GM18517 (cell line): Measurements from ENCODE around the gene SELENBP1.

Experiments used
- ATAC-seq: cut with Tn5 transposase; IDR thresholded peaks from one replicate; pipeline ENCODE4 v1.9.1; 2021; ENCODE audit warnings: mild to moderate bottlenecking, moderate library complexity; ENCODE audit not compliant: unreplicated experiment

SELENBP1 gene

GRCh38 chr1:151346082-151346768 is 26.3 kb downstream of the SELENBP1 start:
- ATAC-seq: no peak

DNA sequence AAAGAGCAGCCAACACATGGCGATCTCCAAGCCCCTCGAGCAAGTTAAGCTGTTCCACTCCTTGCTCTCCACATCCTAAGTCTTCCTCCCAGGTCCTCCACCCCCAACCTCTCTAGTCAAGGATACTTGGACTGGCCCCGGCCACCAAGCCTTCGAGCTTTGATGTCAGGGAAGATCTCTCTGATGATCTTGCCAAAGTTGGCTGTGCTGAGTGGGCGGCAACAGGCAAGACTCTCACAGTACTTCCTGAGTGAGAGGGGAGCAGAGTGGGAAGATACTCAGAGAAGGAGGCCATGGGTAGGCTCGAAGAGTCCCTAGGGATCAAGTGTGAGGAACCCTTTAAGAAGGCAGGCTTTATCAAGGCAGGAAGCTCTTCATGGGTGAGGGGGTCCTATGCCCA is 28.2 kb downstream of the SELENBP1 start:
- ATAC-seq: no peak

- ATAC-seq: no peak
Measured at GRCh38 chr1:151343587-151343986, 28.9 kb downstream of the SELENBP1 start.

DNA sequence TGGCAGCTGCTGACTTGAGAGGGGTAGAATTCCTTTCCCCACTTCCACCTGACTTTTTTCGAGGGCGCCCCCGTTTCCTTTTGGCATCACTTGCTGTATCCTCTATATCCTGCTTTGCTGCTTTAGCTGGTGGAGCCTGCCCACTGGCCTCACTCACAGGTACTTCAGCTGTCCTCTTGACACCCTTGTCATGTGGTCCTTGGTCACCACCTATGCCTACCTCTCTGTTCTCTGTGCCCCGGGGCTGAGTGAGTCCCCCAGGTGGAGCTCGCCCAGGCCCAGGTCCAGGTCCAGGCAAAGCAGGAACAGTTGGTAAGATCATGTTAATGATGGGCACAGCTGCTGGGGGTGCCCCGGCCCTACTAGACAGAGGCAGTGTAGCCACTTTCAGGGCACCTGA is 29.9 kb downstream of the SELENBP1 start:
- no peak for ATAC-seq

DNA sequence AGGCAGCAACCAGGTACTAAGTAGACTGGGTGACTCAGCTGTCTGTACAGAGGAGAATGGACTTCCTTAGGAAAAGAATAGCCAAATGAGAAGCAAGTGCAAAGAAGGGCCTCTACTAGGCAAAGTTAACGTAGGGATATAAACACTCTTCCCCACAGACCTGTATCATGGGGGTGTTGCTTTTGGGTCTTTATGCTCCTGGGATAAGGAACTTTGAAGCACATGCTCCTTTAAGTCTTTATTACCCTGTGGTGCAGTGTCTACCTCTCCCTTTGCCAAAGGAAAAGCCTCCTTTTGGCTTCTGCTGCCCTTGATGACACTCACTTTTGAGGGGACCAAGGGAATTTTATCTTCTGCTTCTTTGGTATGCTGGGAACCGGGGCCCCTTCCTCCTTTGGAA is 30.5 kb downstream of the SELENBP1 start:
- ATAC-seq: no peak

DNA sequence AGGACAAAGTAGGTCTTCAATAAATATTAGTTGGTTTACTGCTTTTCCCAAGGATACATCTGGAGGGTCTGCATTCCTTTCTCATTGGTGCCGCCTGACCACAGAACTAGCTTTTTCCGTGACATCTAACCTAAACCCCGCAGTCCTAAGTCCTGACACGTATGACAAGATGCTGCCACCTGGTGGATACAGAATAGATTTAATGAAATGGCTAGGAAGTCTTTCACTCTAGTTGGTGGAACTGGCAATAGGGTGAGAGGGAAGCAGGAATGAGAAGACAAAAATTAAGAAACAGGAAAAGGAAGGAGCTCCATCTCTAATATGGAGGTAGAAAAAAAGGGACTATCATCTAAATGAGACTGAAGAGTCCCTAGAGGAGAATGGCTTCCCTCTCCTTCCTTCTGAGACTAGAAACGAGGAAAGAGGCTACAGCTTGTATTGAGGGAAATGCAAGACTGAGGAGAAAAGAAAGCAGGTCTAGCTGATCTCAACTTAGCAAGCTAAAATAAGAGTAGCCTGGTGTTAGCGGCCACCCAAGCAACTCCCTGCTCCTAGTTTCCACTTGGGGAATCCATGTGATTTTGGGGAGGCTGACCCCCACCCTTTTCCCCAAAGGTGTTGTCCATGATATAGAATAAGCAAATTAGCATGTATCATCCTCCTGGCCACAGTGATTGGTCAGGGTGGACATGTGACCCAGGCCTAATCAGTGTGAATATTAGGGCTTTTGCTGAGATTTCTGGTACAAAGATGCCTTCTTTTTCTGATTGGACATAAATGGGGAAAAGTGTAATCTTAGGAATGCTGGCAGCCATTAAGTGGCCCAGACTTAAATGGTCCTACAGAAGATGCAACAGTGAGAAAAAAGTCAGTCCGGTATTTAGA is 31.4 kb downstream of the SELENBP1 start:
- peak; percentile 46 for ATAC-seq

GRCh38 chr1:151336556-151336955 is 35.9 kb downstream of the SELENBP1 start:
- ATAC-seq: no peak

- no peak for ATAC-seq
Measured at GRCh38 chr1:151334822-151335221, 37.7 kb downstream of the SELENBP1 start.

DNA sequence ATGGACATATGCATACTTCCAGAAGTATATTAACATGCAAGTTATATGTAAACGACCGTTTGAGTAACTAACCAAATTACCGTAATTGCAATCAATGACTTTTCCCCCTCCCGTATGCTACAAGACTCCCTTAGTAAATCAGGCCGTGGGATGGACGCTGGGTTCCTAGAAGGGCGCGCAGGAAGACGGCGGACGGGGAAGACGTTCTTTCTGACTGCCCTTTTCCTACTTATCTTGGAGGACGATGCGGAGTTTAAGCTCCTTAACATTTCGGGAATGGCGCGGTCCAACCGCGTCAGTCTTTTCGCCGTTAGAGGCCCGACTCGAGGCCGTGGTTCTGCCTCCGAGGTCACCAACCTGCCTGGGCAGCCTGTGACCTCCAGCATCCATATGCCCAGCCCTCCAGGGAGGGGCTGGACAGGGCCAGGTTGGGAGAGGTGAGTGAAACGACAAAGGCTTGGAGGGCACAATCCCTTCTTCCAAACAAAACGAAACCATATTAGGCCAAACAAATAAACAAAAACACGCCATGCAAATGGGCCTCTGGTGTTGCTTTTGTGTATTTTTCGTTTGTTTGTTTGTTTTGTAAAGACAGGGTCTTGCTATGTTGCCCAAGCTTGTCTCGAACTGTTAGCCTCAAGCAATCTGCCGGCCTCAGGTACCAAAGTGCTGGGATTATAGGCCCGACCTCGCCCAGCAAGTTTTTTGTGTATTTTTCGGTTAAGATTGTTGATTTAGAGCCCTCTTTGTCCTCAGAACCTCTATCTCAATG is 44.4 kb downstream of the SELENBP1 start:
- ATAC-seq: peak; percentile 26

GRCh38 chr1:151327223-151327902 is 45.1 kb downstream of the SELENBP1 start, which contains the start of gene PI4KB:
Gene PI4KB, minus strand, starts transcription at chr1:151327416. Its CDS starts 10,935 bp downstream, at chr1:151316481.
- ATAC-seq: peak; percentile 68

DNA sequence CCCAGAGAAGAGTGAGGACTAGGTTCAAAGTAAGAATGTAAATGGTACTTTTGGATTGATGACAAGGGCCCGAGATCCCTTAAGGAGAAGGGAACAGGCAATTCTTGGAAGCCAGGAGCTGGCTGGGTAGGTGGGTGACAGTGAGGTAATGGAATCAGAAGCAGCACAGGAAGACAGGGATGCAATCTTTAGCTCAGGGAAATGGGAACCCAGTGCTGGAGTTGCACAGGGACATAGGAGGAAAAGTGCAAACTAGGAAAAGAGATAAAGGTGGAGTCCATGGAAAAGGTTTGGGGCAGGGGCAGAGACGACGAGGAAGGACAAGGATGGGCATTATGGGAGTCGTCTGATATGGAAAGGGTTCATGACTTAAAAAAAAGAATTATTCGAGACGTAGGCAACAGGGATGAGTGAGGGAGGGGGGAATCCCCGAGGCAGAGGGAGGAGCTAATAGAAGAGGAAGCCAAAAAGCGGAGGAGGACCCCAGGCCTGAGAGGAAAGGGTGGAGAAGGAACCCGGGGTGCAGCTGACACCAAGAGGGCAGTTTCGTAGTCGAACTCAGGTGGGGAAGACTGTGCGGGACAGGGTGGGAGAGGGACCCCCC is 45.8 kb downstream of the SELENBP1 start:
- peak; percentile 25 for ATAC-seq

GRCh38 chr1:151325646-151326429 is 46.7 kb downstream of the SELENBP1 start:
- ATAC-seq: no peak

- no peak for ATAC-seq
Measured at GRCh38 chr1:151325231-151325630, 47.3 kb downstream of the SELENBP1 start.

DNA sequence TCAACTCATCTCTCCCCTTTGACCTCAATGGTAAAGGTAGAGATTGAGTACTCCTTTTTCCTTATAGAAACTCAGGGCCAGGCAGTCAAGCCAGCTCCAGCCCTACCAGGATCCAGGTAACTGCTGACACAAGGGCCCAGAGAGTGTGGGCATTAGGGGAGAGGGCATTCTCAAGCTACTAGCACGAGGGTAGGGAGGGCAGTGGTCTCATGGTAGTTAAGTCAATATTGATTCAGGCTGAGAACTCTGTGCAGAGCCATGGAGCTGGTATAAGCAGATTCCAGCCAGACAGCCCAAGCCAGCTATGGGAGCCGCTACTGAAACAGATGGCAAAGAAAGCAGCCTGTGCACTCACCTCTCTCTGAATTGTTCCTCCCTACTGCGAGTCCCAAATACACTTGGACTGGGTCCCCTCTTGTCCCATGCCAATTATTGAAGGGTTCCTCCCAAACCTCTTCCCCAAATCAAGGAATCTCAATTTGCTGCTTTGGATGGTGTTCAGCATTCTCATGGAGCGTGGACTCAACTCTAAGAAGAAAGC is 48.0 kb downstream of the SELENBP1 start:
- ATAC-seq: no peak

GRCh38 chr1:151318975-151319374 is 53.5 kb downstream of the SELENBP1 start:
- ATAC-seq: no peak

DNA sequence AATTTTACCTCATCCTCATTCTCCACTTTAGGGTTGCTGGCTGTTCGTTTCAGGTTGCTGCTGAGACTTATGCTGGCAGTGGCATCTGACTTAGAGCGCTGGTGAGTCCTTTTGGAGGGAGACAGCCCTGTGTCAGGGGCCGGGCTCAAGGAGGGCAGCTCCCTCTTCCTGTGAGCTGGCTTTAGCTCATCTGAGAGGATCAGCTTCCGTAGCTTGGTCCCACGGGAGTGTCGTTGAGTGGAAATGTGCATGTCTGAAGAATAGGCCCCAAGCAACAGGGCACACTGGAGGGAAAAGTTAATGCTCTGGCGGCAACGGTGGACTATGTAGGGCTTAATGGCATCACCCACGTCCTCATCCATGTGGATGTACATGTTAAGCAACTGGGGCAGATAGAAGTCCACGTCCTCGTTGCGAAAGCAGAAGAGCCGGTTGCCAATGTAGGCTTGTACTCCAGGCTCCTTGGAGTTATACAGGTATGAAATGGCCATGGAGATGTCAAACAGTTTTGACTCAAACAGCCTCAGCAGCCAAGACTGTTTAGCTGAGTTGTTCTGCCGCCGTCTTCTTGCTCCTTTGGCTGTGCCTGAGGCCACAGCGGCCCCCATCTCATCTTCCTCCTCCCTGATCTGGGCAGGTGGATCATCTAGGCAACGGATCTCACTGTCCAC is 56.8 kb downstream of the SELENBP1 start:
- no peak for ATAC-seq
